NCI-H187 treated with DMSO at 0.1 percent for 48 hours (cell line): ENCODE results near the gene SPTBN1.
A peak's percentile ranks its signal among the peaks of the same experiment; 100 is the strongest.

Experiments
- DNase-seq: peaks from one replicate; lab custom pipeline; 2025; lab: John Stamatoyannopoulos, UW

Gene SPTBN1

GRCh38 chr2:54653572-54654204 lies 197.6 kb downstream of the SPTBN1 start:
- DNase-seq: no peak

DNA sequence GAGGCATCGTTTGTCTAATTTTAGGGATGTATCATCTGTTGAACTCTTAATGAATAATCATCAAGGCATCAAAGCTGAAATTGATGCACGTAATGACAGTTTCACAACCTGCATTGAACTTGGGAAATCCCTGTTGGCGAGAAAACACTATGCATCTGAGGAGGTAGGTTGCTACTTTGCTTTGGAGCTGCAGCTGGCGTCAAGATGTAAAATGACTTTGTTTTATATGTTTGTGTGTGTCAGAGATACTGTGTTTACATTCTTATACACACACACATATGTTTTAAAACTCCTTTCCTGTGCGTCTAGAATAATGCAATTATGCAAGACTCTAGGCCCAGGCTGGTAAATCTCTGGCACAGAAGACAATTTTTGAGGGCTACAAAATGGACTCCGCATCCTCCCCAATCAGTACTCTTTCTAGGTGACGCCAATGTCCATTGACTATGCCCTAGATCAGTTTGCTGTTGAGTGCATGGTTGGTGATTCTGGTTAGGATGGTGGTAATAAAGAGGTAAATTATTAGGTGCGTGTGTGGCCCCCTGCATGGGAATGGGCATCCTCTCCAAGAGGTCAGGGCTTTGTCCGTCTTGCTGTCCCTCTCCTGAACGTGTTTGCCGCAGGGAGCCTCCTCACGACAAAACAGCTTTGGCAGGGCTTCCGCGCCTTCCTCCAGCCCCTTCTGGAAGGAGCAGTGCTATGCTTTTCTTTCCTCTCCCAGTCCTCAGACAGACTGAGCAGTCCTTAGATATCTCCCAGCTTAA lies 199.1 kb downstream of the SPTBN1 start:
- DNase-seq: no peak

- DNase-seq: no peak
These were observed 200.7 kb downstream of the SPTBN1 start for GRCh38 chr2:54656863-54657262.

DNA sequence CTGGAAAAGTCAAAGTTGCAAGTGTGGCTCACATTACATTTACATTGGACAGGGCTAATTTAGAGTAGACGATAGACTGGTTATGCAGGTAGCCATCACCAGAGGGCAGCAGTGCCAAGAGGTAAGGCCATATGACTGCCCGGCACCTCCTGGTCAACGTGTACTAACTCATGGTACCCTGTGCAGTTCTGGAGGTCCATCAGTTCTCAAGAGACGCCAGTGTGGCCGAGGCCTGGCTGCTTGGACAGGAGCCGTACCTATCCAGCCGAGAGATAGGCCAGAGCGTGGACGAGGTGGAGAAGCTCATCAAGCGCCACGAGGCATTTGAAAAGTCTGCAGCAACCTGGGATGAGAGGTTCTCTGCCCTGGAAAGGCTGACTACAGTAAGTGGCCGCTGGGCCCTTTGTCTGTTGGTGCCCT lies 201.5 kb downstream of the SPTBN1 start:
- no peak for DNase-seq

- DNase-seq: no peak
These were observed 202.5 kb downstream of the SPTBN1 start for GRCh38 chr2:54658564-54659071.

DNA sequence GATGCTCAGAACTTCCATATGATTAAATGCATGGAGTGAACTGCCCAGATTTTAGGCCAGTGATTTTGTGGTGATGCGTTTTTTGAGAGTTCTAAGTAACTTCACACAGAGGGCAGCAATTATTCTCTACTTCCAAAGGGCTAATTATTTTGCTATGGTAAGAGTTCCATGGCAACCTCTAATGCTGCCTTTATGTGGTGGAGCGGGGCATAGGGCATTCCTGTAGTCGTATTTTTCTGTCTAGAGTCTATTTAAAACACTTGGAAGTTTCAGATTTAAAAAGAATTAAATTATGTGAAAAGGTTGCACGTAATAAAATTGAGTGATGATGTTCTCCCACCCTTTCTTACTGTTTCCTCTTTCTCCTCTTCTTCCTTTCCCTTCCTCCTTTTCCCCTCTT lies 203.4 kb downstream of the SPTBN1 start:
- no peak for DNase-seq

- no peak for DNase-seq
These were observed 204.6 kb downstream of the SPTBN1 start for GRCh38 chr2:54660752-54661151.

- DNase-seq: no peak
These were observed 207.4 kb downstream of the SPTBN1 start for GRCh38 chr2:54663424-54664030.

GRCh38 chr2:54664238-54664786 lies 208.2 kb downstream of the SPTBN1 start:
- DNase-seq: no peak

DNA sequence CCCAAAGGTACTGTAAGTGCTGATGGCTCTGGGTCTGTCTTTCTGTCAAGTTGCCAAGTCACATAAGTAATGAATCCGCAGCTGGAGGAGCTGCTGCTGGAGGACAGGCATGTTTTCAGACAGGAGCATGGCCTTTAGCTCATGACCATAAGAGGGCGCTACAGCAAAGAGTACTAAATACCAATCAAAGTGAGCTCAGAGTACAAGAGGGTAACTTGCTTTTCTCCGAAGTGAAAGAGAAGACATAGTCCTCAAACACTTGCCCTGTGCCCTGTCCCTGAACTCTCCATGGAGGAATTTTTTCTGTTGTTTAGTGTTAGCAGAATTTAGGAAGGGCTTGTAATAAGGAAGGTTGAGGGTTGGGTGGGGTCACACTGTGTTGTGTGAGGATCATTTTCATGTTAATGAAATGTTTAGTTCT lies 209.3 kb downstream of the SPTBN1 start:
- DNase-seq: peak; percentile 22

DNA sequence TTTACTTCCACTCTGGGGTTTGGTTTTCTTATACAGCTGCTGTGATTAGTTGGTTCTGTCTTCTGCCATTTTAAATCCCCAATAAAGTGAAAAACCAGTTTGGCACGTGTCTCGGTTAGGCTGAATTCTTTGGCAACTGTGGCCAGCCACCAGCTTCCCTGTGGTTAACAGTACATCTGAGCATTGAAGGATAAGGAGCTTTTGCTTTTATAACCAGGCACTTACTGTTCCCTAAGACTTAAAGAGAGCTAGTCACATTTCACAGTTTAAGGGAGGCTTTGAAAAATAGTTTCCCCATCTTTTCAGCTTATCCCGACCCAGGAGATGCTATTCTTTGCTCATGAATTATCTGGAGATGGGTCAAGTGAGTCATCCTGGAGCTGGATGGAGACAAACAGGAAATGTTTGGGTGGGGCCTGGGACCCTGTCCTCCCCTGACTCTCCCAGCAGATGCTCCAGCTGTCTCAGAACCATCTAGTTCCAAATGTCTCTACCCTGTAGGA lies 210.1 kb downstream of the SPTBN1 start:
- no peak for DNase-seq

DNA sequence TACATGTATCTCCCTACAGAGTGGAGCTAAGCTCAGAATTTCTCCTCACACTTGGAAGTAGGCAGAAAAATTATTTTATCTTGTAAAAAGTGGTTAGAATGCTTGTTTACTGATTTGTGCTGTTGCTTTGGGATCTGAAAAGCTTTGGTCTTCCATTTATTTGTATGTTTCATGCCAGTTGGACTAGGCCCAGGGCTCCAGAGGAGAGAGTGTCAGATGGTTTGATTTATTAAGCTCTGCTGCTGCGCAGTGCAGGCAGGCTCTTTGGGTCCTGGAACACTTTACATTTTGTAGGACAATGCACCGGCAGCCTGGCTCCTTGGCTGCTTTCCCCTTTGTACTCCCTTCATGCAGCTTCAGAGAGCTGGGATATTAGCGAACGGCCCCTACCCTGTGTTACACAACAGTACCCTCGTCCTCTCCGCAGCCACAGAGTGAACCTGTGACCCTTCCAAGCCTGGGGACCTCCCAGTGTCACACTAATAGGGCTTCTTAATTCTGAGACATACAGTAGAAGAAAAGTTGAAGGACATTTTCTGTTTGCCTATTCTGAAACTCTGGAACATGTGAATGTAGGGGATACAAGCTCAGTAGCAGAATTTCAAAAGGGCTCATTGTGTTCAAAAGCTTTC lies 210.6 kb downstream of the SPTBN1 start:
- DNase-seq: no peak

DNA sequence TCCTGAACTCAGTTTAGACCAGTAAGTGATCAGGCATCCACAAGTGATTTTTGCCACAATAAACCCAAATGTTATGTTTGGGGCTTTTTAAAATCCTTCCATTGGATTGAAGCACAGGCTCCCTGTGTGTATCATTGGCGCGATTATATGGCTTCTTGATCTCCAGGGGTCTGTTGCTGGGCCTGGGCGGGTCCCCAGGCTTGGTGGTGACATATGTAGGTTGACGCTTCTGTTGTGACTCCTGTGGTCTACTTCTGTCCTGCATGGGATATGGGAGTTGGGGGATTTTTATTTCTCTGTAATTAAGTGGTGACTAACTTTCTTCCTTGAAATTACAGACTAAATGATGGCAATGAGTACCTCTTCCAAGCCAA lies 211.1 kb downstream of the SPTBN1 start:
- no peak for DNase-seq

- DNase-seq: no peak
These were observed 211.9 kb downstream of the SPTBN1 start for GRCh38 chr2:54667726-54668650.

GRCh38 chr2:54668711-54669110 lies 212.6 kb downstream of the SPTBN1 start:
- no peak for DNase-seq

DNA sequence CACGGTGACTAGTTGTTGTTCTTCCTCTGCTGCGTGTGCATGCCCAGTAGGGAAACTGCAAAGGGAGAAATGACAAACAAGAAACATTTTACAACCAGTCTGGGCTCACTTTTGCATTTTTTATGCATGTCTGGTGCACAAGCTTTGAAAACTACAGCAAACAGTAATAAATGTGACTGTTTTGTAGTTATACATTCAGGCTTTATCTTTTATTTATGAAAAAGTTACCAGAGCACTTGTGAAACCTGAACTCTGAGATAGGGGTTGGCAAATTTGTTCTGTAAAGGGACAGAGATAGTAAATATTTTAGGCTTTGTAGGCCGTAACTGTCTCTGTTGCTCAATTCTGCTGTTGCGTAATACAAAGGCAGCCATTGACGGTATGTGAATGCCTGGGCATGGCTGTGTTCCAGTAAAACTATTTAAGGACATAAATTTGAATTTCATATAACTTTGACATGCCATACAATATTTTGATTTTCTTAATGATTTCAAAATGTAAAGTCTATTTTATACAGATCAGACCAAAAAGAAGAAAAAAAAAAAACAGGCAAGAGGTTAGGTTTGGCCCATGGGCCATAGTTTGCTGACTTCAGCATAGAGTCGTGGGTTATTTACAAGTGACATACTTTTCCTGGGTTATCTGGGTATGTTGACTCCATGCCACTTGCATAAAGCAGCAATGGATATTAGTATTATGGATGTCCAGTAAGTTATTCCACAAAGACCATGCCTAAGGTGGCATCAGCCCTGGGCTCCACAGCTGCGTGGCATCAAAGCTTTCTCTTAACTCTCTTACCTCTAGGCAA lies 213.8 kb downstream of the SPTBN1 start:
- no peak for DNase-seq

- DNase-seq: no peak
These were observed 214.4 kb downstream of the SPTBN1 start for GRCh38 chr2:54670485-54671009.

DNA sequence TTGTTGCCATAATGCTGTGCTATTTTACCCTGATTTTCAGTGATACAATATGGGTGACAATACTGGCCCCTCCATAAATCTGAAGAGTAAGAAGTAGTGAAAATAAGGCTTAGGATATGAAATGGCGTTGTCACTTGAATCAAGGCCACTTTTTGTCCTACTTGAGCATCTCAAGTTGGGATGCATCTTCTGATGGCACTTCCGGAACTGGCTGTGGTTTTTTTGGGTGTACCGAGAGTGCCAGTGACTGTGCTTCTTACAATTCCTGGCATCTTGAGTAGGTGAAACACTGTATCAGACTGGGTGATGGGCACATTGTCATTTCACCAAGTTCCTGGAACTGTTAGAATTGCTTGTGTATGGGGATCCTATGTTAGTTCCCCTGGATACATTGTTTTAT lies 214.9 kb downstream of the SPTBN1 start:
- no peak for DNase-seq

- no peak for DNase-seq
These were observed 215.9 kb downstream of the SPTBN1 start for GRCh38 chr2:54671875-54672589.
